ENCODE measurements around the gene SHROOM4. TPM values are rescaled to one million over a fixed set of nuclear protein-coding genes. Genes with fewer than 3 reads are reported as not detected.
A peak's percentile ranks its signal among the peaks of the same experiment; 100 is the strongest.

Gene SHROOM4, protein sequence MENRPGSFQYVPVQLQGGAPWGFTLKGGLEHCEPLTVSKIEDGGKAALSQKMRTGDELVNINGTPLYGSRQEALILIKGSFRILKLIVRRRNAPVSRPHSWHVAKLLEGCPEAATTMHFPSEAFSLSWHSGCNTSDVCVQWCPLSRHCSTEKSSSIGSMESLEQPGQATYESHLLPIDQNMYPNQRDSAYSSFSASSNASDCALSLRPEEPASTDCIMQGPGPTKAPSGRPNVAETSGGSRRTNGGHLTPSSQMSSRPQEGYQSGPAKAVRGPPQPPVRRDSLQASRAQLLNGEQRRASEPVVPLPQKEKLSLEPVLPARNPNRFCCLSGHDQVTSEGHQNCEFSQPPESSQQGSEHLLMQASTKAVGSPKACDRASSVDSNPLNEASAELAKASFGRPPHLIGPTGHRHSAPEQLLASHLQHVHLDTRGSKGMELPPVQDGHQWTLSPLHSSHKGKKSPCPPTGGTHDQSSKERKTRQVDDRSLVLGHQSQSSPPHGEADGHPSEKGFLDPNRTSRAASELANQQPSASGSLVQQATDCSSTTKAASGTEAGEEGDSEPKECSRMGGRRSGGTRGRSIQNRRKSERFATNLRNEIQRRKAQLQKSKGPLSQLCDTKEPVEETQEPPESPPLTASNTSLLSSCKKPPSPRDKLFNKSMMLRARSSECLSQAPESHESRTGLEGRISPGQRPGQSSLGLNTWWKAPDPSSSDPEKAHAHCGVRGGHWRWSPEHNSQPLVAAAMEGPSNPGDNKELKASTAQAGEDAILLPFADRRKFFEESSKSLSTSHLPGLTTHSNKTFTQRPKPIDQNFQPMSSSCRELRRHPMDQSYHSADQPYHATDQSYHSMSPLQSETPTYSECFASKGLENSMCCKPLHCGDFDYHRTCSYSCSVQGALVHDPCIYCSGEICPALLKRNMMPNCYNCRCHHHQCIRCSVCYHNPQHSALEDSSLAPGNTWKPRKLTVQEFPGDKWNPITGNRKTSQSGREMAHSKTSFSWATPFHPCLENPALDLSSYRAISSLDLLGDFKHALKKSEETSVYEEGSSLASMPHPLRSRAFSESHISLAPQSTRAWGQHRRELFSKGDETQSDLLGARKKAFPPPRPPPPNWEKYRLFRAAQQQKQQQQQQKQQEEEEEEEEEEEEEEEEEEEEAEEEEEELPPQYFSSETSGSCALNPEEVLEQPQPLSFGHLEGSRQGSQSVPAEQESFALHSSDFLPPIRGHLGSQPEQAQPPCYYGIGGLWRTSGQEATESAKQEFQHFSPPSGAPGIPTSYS (N-terminal part only)
- total RNA-seq (1 to 10 TPM; 1.2 to 2.3 TPM), polyA plus RNA-seq (under 1 TPM; 0.62 to 0.65 TPM)

DNA sequence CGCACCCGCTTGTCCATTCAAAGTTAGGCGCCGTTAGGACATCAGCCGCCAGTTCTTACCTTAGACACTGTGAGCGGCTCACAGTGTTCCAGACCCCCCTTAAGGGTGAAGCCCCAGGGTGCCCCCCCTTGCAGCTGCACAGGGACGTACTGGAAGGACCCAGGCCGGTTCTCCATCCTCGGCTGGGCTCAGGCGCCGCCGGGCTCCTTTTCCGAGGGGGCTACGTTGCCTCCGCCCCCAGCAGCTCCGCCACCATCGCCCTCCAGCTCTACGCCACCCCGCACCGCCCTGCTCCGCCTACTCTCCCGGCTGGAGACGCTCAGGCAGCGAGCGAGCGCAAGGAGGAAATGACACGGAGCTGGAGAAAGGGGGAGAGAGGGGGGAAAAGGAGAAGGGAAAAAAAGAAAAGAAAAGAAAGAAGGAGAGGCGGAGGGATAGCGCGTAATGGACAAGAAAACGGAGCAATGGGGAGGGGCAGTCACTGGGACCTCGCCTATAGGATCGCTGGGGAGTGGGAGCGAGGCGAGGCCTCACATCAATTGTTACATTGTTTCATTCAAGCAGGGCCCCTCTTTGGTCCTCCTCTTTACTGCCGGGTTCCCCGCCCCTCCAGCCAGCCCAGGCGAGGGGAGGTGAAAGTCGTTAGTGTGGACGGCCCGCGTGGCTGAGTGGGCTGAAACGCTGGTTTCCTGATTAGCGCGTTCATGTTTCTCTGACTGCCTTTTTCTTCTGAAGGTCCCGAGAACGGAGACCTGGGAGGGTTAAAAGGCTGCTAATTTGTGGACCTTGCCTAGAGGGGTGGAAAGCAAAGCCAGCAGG, at the start of gene SHROOM4:
Gene SHROOM4, minus strand, starts transcription at position 352 of the 819 bp plus-strand sequence. Its CDS starts 176 bp downstream, at position 176.
- no peak for TF ChIP-seq JUND (IDR thresholded peaks at IDR 0.05)
- no peak for TF ChIP-seq HNF4A (conservative IDR thresholded peaks at IDR 0.05)
- no peak for TF ChIP-seq TAF1 (conservative IDR thresholded peaks at IDR 0.05)
- TF ChIP-seq, protein P1, sequence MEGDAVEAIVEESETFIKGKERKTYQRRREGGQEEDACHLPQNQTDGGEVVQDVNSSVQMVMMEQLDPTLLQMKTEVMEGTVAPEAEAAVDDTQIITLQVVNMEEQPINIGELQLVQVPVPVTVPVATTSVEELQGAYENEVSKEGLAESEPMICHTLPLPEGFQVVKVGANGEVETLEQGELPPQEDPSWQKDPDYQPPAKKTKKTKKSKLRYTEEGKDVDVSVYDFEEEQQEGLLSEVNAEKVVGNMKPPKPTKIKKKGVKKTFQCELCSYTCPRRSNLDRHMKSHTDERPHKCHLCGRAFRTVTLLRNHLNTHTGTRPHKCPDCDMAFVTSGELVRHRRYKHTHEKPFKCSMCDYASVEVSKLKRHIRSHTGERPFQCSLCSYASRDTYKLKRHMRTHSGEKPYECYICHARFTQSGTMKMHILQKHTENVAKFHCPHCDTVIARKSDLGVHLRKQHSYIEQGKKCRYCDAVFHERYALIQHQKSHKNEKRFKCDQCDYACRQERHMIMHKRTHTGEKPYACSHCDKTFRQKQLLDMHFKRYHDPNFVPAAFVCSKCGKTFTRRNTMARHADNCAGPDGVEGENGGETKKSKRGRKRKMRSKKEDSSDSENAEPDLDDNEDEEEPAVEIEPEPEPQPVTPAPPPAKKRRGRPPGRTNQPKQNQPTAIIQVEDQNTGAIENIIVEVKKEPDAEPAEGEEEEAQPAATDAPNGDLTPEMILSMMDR (IDR thresholded peaks at IDR 0.05; ENCODE audit: low read depth, low read length, missing input control): no peak
- no peak for TF ChIP-seq RXRA (IDR thresholded peaks at IDR 0.05)
- TF ChIP-seq SP1 (IDR thresholded peaks at IDR 0.05): no peak
- TF ChIP-seq EGR1 (IDR thresholded peaks at IDR 0.05; ENCODE audit: low read depth in 2 of 2): no peak
- TF ChIP-seq, protein P2, sequence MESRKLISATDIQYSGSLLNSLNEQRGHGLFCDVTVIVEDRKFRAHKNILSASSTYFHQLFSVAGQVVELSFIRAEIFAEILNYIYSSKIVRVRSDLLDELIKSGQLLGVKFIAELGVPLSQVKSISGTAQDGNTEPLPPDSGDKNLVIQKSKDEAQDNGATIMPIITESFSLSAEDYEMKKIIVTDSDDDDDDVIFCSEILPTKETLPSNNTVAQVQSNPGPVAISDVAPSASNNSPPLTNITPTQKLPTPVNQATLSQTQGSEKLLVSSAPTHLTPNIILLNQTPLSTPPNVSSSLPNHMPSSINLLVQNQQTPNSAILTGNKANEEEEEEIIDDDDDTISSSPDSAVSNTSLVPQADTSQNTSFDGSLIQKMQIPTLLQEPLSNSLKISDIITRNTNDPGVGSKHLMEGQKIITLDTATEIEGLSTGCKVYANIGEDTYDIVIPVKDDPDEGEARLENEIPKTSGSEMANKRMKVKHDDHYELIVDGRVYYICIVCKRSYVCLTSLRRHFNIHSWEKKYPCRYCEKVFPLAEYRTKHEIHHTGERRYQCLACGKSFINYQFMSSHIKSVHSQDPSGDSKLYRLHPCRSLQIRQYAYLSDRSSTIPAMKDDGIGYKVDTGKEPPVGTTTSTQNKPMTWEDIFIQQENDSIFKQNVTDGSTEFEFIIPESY (IDR thresholded peaks at IDR 0.05): no peak
- TF ChIP-seq, protein P3, sequence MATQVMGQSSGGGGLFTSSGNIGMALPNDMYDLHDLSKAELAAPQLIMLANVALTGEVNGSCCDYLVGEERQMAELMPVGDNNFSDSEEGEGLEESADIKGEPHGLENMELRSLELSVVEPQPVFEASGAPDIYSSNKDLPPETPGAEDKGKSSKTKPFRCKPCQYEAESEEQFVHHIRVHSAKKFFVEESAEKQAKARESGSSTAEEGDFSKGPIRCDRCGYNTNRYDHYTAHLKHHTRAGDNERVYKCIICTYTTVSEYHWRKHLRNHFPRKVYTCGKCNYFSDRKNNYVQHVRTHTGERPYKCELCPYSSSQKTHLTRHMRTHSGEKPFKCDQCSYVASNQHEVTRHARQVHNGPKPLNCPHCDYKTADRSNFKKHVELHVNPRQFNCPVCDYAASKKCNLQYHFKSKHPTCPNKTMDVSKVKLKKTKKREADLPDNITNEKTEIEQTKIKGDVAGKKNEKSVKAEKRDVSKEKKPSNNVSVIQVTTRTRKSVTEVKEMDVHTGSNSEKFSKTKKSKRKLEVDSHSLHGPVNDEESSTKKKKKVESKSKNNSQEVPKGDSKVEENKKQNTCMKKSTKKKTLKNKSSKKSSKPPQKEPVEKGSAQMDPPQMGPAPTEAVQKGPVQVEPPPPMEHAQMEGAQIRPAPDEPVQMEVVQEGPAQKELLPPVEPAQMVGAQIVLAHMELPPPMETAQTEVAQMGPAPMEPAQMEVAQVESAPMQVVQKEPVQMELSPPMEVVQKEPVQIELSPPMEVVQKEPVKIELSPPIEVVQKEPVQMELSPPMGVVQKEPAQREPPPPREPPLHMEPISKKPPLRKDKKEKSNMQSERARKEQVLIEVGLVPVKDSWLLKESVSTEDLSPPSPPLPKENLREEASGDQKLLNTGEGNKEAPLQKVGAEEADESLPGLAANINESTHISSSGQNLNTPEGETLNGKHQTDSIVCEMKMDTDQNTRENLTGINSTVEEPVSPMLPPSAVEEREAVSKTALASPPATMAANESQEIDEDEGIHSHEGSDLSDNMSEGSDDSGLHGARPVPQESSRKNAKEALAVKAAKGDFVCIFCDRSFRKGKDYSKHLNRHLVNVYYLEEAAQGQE (IDR thresholded peaks at IDR 0.05): no peak
- TF ChIP-seq NR2F2 (IDR thresholded peaks at IDR 0.05): no peak
- TF ChIP-seq, protein P4, sequence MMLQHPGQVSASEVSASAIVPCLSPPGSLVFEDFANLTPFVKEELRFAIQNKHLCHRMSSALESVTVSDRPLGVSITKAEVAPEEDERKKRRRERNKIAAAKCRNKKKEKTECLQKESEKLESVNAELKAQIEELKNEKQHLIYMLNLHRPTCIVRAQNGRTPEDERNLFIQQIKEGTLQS (IDR thresholded peaks at IDR 0.05): no peak
- no peak for TF ChIP-seq HNF4G (IDR thresholded peaks at IDR 0.05)
- TF ChIP-seq, protein P5, sequence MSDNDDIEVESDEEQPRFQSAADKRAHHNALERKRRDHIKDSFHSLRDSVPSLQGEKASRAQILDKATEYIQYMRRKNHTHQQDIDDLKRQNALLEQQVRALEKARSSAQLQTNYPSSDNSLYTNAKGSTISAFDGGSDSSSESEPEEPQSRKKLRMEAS (IDR thresholded peaks at IDR 0.05): no peak
- no peak for TF ChIP-seq FOXA1 (IDR thresholded peaks at IDR 0.05)
- TF ChIP-seq GABPA (IDR thresholded peaks at IDR 0.05 in 1 of 2, conservative IDR thresholded peaks at IDR 0.05 in 1 of 2): no peak
- no peak for TF ChIP-seq FOXA2 (IDR thresholded peaks at IDR 0.05)
- TF ChIP-seq RAD21 (IDR thresholded peaks at IDR 0.05): no peak
- no peak for TF ChIP-seq YY1 (IDR thresholded peaks at IDR 0.05)
- H3K4me3 ChIP-seq (ENCODE audit: low read depth in 1 of 3, low read length in 3 of 3): peak within 1 kb of the TSS; percentile 21 to 64 (median 50)
- H3K9me3 ChIP-seq (ENCODE audit: control insufficient read depth in 4 of 4, low read length in 3 of 4): no peaks in the 10 kb centered on the region
- 27% methylated on average over 47 of the region's 47 CpGs for WGBS
- H3K9ac ChIP-seq (ENCODE audit: low read depth in 1 of 2, low read length in 2 of 2): no peak within 1 kb of the TSS
- no peaks in the 10 kb centered on the region for H3K36me3 ChIP-seq (ENCODE audit: control insufficient read depth in 4 of 4, insufficient read depth in 3 of 4, low read depth in 1 of 4, low read length in 3 of 4)
- peaks cover 0 to 6% (median 0%) of the 10 kb centered on the region in 4 donors for H3K4me1 ChIP-seq (ENCODE audit: control insufficient read depth in 4 of 4, insufficient read depth in 4 of 4, low read length in 3 of 4)
- DNase-seq (ENCODE audit: low spot score): peak; percentile 32
- H3K27ac ChIP-seq (ENCODE audit: low read depth in 1 of 2, low read length in 2 of 2): peak within 1 kb of the TSS; percentile 25 to 64
- no peaks in the 10 kb centered on the region for H3K27me3 ChIP-seq (ENCODE audit: control insufficient read depth in 4 of 4, insufficient read depth in 4 of 4, low read length in 3 of 4)

Measured in liver (tissue), 9 donors.